ENCODE results near the gene SLC43A2. TPM values are rescaled to one million over a fixed set of nuclear protein-coding genes. Genes with fewer than 3 reads are reported as not detected.

The SLC43A2 gene
- total RNA-seq, 1 experiment from 2014 or later = 12.9 TPM

GRCh38 chr17:1643999-1644492 is 15.4 kb upstream of the SLC43A2 start:
- Histone ChIP-seq H3K27me3 (ENCODE audit: insufficient read depth, low read length) (no peaks in the 10 kb centered on the region; the same call in 1 of the 2 replicates), H2BK15ac (ENCODE audit: low read depth, low read length) (no peak overlapping the region), H2BK12ac (ENCODE audit: insufficient read length, low read depth, low read length) (no peak overlapping the region), H3K79me2 (ENCODE audit: insufficient read depth, low read length) (no peaks in the 10 kb centered on the region), H3K23me2 (ENCODE audit: insufficient read length, low read depth, low read length, poor library complexity, severe bottlenecking) (peaks cover 3% of the 10 kb centered on the region), H3K18ac (ENCODE audit: insufficient read length, low read depth, low read length) (no peak overlapping the region), H4K8ac (replicated peaks; ENCODE audit: insufficient read length, low read depth, low read length) (no peak overlapping the region), H3K4ac (ENCODE audit: low read depth, low read length) (no peak overlapping the region), H2BK20ac (ENCODE audit: low read depth, low read length, poor library complexity, severe bottlenecking) (no peak overlapping the region), H2BK5ac (ENCODE audit: insufficient read length, low read length) (no peak overlapping the region), H2AFZ (ENCODE audit: low read length) (no peak overlapping the region), H3K9ac (ENCODE audit: extremely low read depth, insufficient read length, low read length) (no peak overlapping the region), H3K4me1 (ENCODE audit: insufficient read depth, low read length) (peaks cover 5% of the 10 kb centered on the region; the same call in 1 of the 2 replicates), H3K56ac (ENCODE audit: insufficient read length, low read depth, low read length) (no peak overlapping the region), H3K9me3 (ENCODE audit: control insufficient read depth, low read depth, low read length) (no peaks in the 10 kb centered on the region), H3K27ac (ENCODE audit: insufficient read length, low read depth, low read length) (no peak overlapping the region), H3K79me1 (ENCODE audit: insufficient read depth, low read depth, low read length, poor library complexity, severe bottlenecking) (no peaks in the 10 kb centered on the region), H3K4me2 (ENCODE audit: insufficient read depth, insufficient read length, low read length) (peak overlapping the region; percentile 4), H2AK5ac (ENCODE audit: insufficient read length, low read length) (no peak overlapping the region), H3T11ph (ENCODE audit: low read length) (no peak overlapping the region), H3K23ac (ENCODE audit: insufficient read length, low read depth, low read length) (no peak overlapping the region), H3K14ac (ENCODE audit: insufficient read depth, low read length) (no peak overlapping the region), H2BK120ac (ENCODE audit: low read depth, low read length, poor library complexity, severe bottlenecking) (no peak overlapping the region), H4K5ac (ENCODE audit: insufficient read length, low read depth, low read length) (no peak overlapping the region), H4K20me1 (ENCODE audit: control insufficient read depth, insufficient read depth, insufficient read length) (no peaks in the 10 kb centered on the region), H4K91ac (ENCODE audit: insufficient read length, low read depth, low read length) (no peak overlapping the region)
- peak overlapping the region; percentile 63 to 83 for H3K4me3 Mint-ChIP-seq
- H3K27ac Mint-ChIP-seq = no peak overlapping the region
- H3K36me3 Mint-ChIP-seq (ENCODE audit: insufficient read depth in 1 of 3, low read depth in 3 of 3) = peaks cover 0 to 2% (median 0%) of the 10 kb centered on the region in 3 experiments; a peak in 1 of 7 replicates
- H3K9me3 Mint-ChIP-seq = peaks cover 0 to 8% of the 10 kb centered on the region in 2 experiments; a peak in 1 of 5 replicates
- TF ChIP-seq CTCF (conservative IDR thresholded peaks at IDR 0.05) = no peak
- WGBS (ENCODE audit: extremely low coverage, insufficient read length, low lambda C conversion rate) = no CpG with 5 or more reads among the region's 13 CpGs
- H3K27me3 Mint-ChIP-seq (ENCODE audit: low read depth) = peaks cover 9% of the 10 kb centered on the region
- no peak for DNase-seq
- H3K4me1 Mint-ChIP-seq = peaks cover 33 to 43% of the 10 kb centered on the region in 2 experiments

Measured in H9 (cell line).